Measurements from ENCODE around the gene KRTDAP.
"Not testable (repeated sequence)": the region's sequence is repeated elsewhere in the genome, so short reads cannot be mapped to it uniquely, and the experiment has no call there.

GRCh38 chr19:35462956-35463355 is 27.3 kb downstream of the KRTDAP start:
- TF ChIP-seq CTCF, POLR2A (IDR thresholded peaks at IDR 0.05): not testable (repeated sequence)

Data from breast epithelium (tissue), 3 donors.